ENCODE measurements around the gene TMEM107.

GRCh38 chr17:8148560-8148959 lies 27.6 kb downstream of the TMEM107 start:
- TF ChIP-seq CTCF (IDR thresholded peaks at IDR 0.05) (no peak), POLR2A (IDR thresholded peaks at IDR 0.05) (no peak)
